ENCODE data around the gene TTL.
"Not testable (repeated sequence)": the region's sequence is repeated elsewhere in the genome, so short reads cannot be mapped to it uniquely, and the experiment has no call there.

TTL gene

DNA sequence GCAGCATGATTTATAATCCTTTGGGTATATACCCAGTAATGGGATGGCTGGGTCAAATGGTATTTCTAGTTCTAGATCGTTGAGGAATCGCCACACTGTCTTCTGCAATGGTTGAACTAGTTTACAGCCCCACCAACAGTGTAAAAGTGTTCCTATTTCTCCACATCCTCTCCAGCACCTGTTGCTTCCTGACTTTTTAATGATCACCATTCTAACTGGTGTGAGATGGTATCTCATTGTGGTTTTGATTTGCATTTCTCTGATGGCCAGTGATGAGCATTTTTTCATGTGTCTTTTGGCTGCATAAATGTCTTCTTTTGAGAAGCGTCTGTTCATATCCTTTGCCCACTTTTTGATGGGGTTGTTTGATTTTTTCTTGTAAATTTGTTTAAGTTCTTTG is 42.3 kb downstream of the TTL start:
- not testable (repeated sequence) for DNase-seq

DNA sequence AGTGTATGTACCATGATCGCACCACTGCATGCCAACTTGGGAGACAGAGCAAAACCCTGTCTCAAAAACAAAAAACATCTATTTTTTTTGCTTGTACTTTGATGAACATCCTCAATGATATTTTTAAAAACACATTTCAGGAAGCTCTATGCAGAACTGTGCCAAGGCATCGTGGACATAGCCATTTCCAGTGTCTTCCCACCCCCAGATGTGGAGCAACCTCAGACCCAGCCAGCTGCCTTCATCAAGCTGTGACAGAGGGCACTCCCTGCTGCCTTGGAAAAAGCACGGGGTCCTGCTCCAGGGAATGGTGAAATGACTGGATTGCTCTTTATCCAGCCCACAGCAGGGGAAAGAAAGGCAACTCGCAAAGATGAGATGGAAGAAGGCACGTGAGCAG is 46.6 kb downstream of the TTL start:
- DNase-seq, result no peak

DNA sequence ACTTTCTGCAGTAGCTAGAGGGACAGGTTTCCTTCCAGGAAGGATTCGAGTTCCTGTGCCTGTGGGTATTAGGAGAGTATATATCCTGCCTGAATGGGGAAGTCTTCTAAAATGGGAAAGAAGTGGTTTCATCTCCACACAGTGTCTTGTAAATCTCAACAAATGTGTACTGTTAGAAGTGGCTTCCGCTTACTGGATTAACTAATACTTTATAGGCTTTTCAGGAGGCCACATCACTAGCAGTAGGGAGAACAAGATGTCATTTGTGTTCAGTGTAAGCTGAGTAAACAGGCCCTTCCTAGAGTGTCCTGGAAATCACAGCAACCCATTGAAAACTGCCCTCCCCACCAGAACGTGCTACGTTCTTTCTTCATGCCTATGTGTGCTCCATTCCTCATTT is 47.8 kb downstream of the TTL start:
- no peak for DNase-seq

DNA sequence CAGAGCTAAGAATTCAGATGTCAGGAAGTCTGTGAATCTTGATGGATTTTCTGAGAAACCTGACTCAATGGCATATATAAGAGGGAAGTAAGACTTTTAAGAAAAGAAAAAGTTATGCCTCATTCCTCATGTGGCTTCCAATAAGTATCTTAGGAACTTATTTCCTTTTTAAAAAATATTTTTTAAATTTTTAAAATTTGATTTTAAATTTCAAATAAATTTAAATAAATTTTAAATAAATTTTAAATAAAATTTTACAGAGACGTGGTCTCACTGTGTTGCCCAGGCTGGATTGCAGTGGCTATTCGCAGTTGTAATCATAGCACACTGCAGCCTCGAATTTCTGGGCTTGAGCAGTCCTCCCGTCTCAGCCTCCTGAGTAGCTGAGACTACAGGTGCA is 48.8 kb downstream of the TTL start:
- DNase-seq, result no peak

DNA sequence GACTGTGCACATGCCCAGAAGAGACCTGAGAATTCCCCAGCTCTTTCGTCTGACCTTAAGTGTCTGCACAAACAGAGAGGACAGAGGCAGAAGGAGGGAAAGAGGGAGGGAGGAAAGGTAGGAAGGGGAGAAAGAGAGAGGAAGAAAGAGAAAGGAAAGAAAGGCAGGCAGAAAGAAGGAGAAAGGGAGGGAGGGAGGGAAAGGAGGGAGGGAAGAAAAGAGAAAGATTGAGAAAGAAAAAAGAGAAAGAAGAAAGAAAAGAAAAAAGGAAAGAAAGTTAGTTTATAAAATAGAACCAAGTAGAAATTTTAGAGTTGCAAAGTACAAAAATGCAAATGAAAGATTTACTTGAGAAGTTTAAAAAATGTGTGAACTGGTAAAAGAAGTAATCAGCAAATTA is 52.9 kb downstream of the TTL start:
- no peak for DNase-seq

DNA sequence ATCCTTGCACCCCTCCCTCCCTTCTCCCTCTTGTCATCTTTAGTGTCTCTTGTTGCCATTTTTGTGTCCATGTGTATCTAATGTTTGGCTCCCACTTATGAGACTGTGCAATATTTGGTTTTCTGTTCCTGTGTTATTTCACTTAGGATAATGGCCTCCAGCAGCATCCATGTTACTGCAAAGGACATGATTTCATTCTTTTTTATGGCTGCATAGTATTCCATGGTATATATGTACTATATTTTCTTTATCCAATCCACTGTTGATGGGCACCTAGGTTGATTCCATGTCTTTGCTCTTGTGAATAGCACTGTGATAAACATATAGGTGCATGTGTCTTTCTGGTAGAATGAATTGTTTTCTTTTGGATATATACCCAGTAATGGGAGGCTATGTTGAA is 54.7 kb downstream of the TTL start:
- not testable (repeated sequence) for DNase-seq

DNA sequence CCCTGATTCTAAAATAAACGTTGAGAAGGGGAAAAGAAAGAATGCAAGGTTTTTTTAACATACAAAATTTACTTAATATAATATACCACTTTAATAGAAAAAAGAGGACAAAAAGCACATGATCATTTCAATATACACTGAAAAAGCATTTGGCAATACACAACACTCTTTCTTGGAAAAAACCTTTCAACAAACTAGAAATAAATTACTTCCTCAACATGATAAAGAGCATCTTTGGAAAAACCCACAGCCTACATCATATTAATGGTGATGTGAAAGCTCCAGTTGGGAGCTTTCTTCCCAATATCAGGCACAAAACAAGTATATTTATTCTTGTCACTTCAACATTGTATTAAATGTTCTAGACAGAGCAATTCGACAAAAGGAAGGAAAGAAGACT is 57.4 kb downstream of the TTL start:
- DNase-seq, result no peak

DNA sequence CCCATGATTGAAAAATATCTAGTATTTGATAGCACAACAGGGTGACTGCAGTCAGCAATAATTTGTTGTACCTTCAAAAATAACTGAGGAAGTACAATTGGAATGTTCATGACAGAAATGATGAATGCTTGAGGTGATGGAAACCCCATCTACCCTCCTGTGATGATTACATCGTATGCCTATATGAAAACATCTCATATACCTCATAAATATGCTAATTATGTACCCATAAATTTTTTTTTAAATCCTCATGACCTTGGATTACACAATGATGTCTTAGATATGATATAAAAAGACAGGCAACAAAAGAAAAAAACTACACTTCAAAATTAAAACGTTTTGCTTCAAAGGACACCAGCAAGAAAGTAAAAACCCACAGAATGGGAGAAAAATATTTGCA is 59.0 kb downstream of the TTL start:
- DNase-seq, result no peak

DNA sequence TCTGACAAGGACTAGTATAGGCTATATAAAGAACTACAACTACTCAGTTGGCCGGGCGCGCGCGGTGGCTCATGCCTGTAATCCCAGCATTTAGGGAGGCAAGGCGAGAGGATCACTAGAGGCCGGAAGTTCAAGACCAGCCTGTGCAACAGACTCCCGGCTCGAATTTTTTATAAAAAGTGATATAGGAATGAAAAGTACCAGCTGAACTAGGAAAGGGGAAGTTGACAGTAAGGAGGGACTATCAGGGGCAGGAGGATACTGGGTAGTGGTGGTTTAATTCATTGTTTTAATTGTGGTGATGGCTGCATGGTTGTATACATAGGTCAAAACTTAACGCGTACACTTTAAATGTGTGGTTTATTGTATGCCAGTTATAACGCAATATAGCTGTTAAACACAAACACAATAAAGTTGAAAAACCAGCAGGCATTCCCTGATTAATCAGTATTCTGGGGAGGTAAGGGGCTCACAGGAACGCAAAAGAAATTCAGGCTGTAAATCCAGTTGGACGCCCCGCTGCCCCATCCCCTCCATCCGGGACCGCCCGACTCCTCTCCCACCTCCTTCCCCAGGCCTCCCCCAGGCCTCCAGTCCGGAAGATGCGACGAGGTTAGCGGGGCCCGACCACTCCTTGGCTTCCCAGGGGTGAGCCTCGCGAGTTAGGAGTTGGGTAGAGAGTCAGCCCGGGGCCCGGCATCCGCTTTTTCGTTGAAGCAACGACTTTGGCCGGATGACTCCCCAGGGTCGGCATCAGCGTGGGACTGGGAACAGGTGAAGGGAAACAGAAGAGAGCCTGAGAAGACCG is 59.6 kb downstream of the TTL start:
- peak; percentile 39 for DNase-seq

DNA sequence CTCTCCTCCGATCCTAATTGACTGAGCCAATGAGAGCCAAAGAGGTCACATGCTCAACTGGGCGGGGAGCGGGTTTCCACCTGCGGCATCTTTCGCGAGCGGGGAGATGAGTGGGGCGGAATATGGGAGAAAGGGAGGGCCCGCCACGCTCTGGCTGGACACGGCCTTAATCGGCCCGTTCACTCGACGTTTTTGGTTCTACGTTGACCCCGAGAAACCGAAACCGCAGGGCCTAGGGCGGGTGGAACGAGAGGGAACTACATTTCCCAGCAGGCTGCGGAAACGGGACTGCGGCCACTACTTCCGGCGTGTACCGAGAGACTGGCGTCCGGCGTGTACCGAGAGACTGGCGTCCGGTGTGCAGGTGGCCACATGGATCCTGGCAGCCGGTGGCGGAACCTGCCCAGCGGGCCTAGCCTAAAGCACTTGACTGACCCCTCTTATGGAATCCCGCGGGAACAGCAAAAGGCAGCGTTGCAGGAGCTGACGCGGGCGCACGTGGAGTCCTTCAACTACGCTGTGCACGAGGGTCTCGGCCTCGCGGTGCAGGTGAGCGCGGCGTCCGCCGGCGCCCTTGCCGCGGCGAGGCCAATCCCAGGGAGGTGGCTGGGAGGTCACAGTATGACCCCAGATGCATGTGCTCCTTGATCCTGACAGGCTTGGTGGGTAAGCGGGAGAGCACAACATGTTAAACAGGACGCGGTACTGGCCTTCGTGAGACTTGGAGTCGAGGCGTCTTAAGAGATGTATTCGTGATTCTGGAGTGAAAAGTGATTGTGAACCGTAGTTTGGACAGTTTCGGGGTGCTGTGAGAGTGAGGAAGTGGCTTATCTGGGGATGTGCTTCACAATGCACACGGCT is 60.4 kb downstream of the TTL start, which contains the start of gene POLR1B:
Gene POLR1B (plus strand): TSS at position 343 of the 861 bp plus-strand sequence. CDS start 30 bp downstream, at position 373.
- peak; percentile 46 for DNase-seq

DNA sequence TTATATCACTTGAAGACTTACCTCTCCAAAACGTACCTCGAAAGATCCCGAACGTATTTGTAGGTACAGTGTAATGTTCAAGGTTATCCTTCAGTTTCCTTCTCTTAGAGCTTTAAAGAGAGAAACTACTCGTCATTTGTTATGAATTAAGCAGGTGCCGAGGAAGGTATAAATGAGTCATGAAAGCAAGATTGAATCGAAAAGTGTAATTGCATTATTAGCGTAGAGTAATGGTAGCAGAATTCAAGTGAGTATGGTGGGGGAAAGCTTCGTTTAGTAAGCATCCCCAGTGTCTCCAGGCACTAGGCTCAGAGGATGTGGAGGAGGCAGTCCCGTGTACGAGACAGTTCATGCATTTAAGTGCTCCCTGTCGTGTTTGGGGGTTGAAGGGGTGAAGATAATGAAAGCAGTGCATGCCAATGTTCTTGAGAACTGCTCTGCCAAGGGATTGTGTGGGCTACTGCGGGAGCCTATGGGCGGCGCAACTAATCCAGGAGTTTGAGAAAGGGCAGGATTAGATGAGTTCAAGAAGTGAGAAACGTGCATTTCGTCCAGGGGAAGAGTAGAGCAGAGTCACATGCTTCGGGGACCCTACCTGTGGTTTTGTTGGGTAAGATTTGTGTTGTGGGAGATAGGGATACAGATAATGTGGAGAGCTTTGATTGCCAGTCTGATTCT is 61.2 kb downstream of the TTL start:
- DNase-seq, result no peak

DNA sequence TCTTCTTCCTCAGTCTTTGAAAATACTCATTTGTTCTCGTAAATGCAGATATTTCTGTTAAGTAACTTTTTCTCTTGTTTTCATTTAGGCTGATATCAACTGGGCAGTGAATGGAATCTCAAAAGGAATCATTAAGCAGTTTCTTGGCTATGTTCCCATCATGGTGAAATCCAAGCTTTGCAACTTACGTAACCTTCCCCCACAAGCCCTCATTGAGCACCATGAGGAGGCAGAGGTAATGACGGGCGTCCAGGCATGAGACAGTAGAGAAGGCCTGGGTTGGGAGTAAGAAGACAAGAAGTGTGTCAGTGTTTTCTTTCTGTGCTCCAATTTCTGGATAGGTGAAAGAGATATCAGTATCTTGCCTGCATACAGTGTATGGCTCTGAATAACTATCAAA is 65.4 kb downstream of the TTL start:
- DNase-seq, result no peak

DNA sequence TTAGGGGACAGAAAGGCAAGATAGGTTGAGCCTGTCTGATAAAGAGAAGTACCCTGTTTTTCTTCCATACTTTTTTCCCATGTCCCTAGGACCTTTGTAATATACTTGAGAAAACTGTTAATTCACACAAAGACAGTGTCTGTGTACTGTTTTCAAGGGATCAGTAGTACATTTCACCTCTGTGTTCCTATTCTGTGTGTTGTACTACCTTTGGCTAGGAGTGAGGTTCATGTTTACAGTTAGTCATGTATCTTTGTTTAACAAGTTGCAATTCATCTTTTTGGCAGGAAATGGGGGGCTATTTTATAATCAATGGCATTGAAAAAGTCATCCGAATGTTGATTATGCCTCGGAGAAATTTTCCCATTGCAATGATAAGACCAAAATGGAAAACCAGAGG is 67.0 kb downstream of the TTL start:
- DNase-seq, result no peak

DNA sequence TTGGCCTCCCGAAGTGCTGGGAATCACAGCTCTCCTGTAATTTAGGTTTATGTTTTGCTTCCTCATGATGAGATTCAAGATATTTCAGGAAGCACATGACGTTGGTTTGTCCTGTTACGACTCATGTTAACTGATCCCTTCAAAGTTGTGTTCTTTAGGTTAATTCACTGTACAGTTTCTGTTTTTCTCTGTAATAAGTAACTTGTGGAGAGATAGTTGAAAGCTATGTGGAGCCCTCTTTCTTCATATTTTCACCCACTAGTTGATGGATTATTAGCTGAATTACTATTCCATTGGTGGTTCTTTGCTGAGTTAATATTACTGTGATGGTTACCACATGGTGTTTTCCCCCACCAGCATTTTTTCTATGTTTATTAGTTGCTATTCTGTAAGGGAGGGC is 84.1 kb downstream of the TTL start:
- no peak for DNase-seq

DNA sequence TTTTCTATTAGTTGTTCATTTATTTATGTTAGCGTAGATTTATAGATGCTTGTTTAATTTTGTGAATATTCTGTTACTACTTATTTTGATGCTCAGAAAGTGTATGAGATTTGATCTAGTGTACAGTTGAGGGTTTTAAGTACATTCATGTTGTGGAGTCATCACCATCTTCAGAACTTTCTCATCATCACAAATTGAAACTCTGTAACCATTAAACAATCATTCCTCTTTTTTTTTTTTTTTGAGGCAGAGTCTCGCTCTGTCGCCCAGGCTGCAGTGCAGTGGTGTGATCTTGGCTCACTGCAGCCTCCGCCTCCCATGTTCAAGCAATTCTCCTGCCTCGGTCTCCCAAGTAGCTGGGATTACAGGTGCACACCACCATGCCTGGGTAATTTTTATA is 84.6 kb downstream of the TTL start:
- not testable (repeated sequence) for DNase-seq

DNA sequence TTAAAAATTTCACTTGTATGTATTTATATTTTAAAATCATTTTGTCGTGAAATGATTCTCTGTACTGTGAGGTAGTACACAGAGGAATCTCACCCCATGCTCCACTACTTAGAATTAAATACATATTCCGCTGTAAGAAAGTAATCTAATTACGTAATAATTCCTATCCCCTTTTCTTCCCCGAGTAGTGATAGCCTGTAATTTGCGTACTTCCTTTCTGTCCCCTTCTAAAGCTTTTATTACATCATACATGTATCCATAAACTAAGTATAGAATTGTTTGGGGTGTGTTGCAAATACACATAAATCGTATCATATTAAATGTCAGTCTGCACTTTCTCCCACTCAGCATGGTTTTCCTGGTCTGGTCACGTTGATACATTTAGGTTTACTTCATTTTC is 90.0 kb downstream of the TTL start:
- DNase-seq, result no peak

DNA sequence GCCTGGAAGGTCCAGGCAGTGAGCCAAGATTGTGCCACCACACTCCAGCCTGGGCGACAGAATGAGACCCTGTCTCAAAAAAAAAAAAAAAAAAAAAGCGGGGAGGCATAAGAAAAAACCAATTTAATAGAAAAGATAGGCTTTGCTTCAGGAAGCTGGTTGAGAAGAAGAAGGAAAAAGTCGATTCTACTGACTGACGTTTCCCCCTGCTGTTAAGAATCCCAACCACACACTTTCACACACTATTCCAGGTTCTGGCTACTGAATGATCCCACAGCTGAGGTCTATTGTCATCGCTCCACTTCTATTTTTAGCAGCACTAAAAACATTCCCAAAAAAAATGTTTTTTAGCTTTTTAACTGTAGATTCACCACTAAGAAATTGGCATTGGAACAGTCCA is 95.8 kb downstream of the TTL start:
- DNase-seq, result no peak

DNA sequence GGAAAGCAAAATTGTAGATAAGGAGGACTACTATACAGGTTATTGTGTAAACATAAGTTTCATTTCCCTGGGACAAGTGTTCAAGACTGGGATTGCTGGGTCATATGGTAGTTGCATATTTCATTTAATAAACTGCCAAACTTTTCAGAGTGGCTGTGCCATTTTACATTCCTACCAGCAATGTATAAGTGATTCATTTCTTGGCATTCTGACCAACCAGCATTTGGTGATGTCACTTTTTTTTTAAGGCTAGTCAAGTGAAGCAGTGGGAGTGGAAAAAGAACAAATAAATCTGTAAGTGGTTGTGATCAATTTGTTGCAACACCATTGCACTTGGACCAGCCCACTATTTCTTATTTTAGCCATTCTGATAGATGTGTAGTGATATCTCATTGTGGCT is 97.3 kb downstream of the TTL start:
- no peak for DNase-seq

DNA sequence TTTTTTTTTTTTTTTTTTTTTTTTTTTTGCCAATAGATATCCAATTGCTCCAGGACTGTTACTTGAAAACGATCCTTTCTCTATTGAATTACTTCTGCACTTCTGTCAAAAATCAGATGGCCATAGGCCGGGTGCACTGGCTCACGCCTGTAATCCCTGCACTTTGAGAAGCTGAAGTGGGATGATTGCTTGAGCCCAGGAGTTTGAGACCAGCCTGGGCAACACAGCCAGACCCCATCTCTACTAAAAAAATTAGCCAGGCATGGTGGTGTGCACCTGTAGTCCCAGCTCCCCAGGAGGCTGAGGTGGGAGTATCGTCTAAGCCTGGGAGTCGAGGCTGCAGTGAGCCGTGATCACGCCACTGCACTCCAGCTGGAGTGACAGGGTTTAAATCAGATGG is 98.1 kb downstream of the TTL start:
- DNase-seq, result no peak

DNA sequence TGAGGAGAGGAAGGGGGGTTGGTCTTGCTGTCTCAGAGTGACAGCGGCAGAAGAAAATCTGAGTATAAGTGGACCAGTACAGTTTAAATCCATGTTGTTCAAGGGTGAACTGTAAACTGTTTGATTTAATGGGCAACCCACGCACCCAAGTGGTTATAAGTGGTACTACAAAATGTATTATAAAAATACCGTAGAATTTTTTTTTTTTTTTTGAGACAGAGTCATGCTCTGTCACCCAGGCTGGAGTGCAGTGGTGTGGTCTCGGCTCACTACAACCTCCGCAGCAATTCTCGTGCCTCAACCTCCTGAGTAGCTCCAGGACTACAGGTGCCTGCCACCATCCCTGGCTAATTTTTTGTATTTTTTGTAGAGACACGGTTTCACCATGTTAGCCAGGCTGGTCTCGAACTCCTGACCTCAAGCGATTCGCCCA is 100.4 kb downstream of the TTL start:
- DNase-seq, result no peak

DNA sequence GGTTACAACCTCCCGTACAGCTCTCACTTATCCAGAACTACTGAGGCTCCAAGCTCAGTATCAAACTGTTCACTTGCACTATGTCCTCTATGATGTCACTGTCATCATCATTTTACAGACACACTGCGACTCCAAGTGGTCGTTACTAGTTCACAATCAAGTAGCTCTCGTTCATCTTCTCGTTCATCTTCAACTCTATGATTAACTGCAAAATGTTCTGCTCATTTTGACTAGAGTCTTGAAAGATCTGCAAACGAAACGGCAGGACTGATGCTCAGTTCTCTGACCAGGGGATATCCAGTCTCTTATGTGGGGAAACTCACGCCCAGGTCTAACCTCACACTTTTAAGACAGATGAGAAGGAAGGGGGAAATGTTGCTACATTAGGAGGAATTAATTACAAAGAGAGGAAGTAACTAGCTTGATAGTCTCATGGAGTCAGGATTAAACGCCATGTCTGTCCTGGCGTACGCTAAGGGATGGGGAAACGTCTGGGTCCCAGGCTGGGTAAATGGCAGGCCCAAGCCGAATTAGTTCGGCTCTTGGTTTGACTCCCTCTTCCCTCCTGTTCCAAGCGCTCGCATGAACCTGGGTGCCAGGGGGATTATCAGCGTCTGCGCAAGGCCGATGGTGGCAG is 101.7 kb downstream of the TTL start:
- no peak for DNase-seq

DNA sequence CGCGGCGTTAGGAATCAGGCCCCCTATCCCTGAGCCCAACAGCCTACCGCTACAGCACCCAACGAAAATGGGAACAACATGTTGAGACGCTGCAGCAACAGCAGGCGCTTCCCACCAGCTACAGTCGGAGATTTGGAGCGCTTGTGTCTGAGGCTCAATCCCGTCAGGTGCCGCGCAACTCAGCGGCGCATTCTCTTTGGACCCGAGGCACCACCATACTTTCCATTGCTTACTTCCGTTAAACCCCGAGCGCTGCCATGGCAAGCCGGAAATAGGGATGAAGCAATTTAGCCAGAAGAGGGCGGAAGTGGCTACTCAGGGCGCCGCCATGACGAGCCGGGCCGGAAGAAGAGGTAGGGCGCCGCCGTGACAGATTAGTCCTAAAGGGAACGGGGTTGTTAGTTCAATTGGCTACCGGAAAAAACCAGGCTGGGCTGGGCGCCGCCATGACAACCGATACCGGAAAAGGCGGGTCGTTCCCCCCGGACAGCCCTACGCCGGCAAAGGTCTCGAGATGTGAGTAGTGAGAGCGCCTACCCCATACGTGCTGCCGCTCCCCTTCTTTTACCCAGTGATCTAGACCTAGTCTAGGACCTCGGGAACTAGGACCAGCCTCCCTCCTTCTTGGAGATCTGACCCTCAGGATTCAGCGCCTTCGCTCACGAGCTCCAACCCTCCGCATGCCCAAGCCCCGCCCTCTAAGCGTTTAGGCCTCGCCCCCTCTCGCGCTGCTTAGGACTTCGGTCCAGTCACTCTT is 102.4 kb downstream of the TTL start, which contains the start of gene CHCHD5:
Gene CHCHD5 (plus strand): TSS at position 476 of the 757 bp plus-strand sequence. CDS start 39 bp downstream, at position 515.
- DNase-seq, result peak; percentile 86

All from activated gamma-delta T cell (primary cell).